GM21619 (cell line): ENCODE data around the gene BRD3OS.
"Not testable (repeated sequence)": the region's sequence is repeated elsewhere in the genome, so short reads cannot be mapped to it uniquely, and the experiment has no call there.

Experiments used
- ATAC-seq: cut with Tn5 transposase; IDR thresholded peaks from one replicate; pipeline ENCODE4 v1.9.1; 2021; ENCODE audit not compliant: unreplicated experiment

The BRD3OS gene

DNA sequence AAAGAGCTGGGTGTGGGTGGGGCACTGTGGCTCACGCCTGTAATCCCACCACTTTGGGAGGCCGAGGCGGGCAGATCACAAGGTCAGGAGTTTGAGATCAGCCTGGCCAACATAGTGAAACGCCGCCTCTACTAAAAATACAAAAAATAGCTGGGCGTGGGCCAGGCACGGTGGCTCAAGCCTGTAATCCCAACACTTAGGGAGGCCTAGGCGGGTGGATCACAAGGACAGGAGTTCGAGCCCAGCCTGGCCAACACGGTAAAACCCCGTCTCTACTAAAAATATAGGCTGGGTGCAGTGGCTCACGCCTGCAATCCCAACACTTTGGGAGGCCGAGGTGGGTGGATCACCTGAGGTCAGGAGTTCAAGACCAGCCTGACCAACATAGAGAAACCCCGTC is 36.5 kb upstream of the BRD3OS start:
- not testable (repeated sequence) for ATAC-seq

- ATAC-seq: no peak
Measured at GRCh38 chr9:133989625-133990365, 35.5 kb upstream of the BRD3OS start.

DNA sequence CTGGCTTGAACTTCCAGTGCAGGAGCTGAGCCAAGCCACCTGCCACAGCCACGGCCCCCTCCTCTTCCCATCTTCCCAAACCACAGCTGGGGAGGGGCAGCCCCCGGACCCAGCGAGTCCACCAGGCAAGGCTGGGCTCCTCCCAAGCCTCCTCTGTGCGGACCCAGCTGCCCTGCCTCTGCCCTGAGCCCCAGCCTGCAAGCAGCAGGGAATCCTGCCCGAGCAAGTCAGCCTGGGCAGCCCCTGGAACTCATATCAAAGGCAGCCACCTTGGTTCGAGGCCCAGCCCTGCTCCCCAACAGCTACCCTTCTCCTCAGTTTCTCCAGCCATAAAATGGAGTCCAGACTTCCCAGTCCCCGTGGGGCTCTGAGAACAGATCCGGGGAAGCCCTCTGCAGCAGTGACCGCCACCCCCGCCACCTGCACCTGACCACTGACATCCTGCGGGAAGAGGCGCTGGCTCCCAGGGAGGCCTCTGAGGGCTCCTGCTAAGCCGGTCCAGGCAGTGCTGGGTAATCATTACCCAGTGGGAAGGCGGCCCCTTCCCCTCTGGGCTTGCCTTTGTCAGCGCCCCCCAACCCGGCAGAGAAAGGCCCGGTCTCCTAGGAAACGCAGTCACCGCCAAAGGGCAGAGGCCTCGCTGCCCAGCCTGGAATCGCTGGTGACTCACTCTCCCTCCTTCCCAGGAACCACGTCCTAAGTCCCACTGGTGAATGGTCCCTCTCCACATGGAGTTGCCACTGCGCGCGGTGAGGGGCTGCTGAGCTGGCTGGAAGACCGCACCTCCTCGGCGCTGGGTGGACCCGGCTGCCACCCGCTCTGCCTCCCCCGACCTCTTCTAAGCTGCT is 34.7 kb upstream of the BRD3OS start:
- ATAC-seq: no peak

- ATAC-seq: peak; percentile 12
Measured at GRCh38 chr9:133991214-133991921, 33.9 kb upstream of the BRD3OS start.

GRCh38 chr9:133991964-133992779 is 33.1 kb upstream of the BRD3OS start, which contains the start of gene VAV2:
VAV2 (minus strand) TSS chr9:133992324; CDS start chr9:133992278, 46 bp downstream.
- ATAC-seq: peak; percentile 42

DNA sequence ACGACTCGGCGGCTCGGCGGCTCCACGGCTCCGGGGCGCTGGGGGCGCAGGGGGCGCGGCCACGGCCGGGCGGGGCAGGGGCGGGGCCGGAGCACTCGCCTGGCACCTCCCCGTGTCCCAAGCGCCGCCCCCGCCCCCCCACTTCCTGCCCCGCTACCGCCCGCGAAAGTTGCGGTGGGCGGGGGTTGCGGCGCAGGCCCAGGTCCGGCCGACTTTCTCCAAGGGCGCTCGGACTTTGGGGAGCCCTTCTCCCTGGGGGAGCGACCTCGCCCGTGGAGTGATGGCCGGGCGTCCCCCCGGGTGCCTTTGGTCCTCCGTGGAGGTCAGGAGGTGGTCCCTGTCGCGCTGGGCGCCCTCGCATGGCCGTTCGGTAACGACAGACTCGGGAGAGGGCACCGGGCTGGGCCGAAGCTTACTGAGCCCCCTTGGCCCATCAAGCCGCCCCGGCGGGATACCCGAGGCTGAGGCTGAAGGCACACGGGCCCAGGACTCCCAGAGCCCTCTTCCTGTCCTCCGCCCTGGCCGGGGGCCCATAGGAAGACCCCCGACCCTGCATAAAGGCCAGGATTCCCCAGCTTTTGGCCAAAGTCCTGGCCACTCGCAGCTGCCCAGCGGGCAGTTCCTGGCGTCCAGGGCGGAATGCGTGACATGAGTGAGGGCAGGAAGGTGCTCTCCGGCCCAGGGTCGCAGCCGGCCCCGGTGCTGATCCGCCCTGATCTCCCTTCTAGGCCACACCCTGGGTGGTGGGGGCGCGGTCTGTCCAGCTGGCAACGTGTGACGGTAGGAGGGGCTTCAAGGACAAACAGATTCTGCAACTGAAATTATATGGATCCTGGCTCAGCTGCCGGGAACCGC is 32.3 kb upstream of the BRD3OS start:
- peak; percentile 32 for ATAC-seq

DNA sequence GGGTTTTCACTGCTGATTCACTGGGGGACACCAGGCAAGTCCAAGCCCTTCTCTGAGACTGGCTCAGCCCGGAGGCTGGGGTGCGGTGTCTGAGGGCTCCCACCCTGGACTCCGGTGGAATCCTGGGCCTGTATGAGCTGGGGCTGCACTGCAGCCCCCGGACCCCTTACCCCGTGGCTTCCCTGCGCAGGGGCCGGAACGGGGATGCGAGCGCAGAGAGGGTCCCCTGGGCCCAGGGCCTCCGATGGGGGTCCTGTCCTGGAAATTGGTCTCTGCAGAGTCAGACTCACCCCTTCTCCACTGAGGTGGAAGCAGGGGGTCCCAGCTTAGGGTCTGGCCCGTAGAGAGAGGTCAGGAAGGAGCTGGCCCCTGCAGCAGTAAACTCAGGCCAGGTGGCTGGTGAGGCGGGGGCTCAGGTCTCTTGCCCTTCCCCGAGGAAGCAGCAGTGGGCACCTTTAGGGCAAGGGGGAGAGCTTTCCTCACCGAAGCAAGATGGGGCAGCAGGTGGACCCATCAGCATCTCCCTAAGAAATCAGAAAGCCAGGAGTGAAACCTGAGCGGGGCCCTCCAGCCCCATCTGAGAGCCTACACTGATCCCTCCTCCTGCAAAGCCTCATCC is 31.5 kb upstream of the BRD3OS start:
- ATAC-seq: no peak

GRCh38 chr9:133994353-133995011 is 30.8 kb upstream of the BRD3OS start:
- no peak for ATAC-seq

GRCh38 chr9:133995012-133995896 is 30.0 kb upstream of the BRD3OS start:
- ATAC-seq: no peak

DNA sequence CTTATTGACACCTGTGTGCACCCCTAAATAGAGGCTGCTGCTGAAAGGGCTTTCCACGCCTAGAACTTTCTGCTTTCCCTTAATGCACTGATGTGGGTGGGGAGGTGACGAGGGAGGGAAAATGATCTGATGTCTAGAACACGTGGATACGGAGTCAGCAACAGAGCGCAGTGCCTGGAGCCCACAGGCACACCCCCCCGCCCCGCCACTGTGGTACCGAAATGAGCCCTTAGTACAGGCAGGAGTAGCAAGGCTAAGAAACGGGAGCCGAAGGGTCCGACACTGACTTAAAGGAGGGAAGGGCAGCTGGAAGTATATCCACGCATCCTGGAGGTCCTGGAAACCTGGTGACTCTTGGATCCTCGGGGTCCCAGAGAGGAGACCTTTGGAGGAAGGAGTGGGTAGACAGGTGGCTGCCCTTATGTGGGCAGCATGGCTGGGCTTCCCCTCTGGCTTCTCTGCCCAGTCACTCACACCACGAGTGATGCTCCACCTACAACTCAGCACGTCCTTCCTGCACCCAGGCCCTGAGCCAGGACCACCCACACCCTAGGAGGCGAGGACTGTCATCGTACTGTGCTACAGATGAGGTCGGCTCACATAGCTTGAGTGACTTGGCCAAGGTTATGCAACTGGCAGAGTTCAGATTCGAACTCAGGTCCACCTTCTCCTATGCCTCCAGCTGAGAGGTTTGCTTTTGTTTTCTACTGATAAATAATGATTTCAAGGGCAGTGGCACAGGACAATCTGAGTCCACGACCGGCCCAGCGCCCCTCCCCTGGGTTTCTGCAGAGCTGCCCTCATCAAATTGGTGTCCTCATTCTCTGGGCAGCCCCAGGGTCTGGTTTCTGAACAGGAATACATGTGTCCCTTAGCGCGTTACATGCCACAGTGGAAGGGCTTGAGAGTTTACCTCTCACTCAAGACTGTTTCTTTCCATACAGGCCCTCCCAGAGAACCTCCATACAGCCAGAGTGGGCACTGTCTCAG is 28.5 kb upstream of the BRD3OS start:
- ATAC-seq: no peak

- ATAC-seq: no peak
Measured at GRCh38 chr9:133997584-133997983, 27.7 kb upstream of the BRD3OS start.

- ATAC-seq: no peak
Measured at GRCh38 chr9:133998915-133999595, 26.2 kb upstream of the BRD3OS start.

GRCh38 chr9:133999851-134000265 is 25.4 kb upstream of the BRD3OS start:
- no peak for ATAC-seq

GRCh38 chr9:134002796-134003195 is 22.5 kb upstream of the BRD3OS start:
- no peak for ATAC-seq

- ATAC-seq: no peak
Measured at GRCh38 chr9:134003237-134003636, 22.0 kb upstream of the BRD3OS start.
